Activated CD8-positive, alpha-beta T cell treated with anti-CD3 and anti-CD28 coated beads, Interleukin-2, amount 10 ng/mL, durations not matched to agents 7 days and 5 days (primary cell): Measurements from ENCODE around the gene PPP2R5E. TPM values are rescaled to one million over a fixed set of nuclear protein-coding genes. Genes with fewer than 3 reads are reported as not detected.
A peak's percentile ranks its signal among the peaks of the same experiment; 100 is the strongest.

Experiments used
- ATAC-seq: fragments of 150-1000 bp; cut with Tn5 transposase; one replicate; pipeline ENCODE4 v1.10.0; 2021; ENCODE audit warnings: moderate library complexity
- CTCF ChIA-PET: fragments of 350-600 bp; sonication (Branson Sonifier 250); formaldehyde crosslinking; loops from one replicate; lab custom pipeline; 2021; ENCODE audit warnings: antibody characterized with exemption; lab: Charles Lee
- POLR2A ChIA-PET: fragments of 350-600 bp; sonication (Branson Sonifier 250); formaldehyde crosslinking; loops from one replicate; lab custom pipeline; 2021; ENCODE audit warnings: antibody characterized with exemption; lab: Charles Lee
- DNase-seq: peaks from one replicate; pipeline ENCODE4 v3.0.0-alpha.2; 2020
- H3K27ac Mint-ChIP-seq: one replicate; pipeline ENCODE4 v1.8.0; 2021; ENCODE audit warnings: mild to moderate bottlenecking, mixed read lengths
- H3K27me3 Mint-ChIP-seq: one replicate; pipeline ENCODE4 v1.8.0; 2021; ENCODE audit warnings: low read depth, mixed read lengths
- H3K36me3 Mint-ChIP-seq: one replicate; pipeline ENCODE4 v1.8.0; 2021; ENCODE audit warnings: low read depth, mixed read lengths
- H3K4me1 Mint-ChIP-seq: one replicate; pipeline ENCODE4 v1.8.0; 2021; ENCODE audit warnings: low read depth, mixed read lengths
- H3K4me3 Mint-ChIP-seq: one replicate; pipeline ENCODE4 v1.8.0; 2021; ENCODE audit warnings: mild to moderate bottlenecking, mixed read lengths
- H3K9me3 Mint-ChIP-seq: one replicate; pipeline ENCODE4 v1.8.0; 2022; ENCODE audit warnings: mixed read lengths; ENCODE audit not compliant: insufficient read depth
- total RNA-seq, 2 experiments: library from RNA; stranded (reverse); gene quantifications; one replicate each; pipeline ENCODE4 v1.2.3, GENCODE V29; 2021

PPP2R5E gene
- total RNA-seq, 2 experiments from 2014 or later = 49.7 to 50.4 TPM

DNA sequence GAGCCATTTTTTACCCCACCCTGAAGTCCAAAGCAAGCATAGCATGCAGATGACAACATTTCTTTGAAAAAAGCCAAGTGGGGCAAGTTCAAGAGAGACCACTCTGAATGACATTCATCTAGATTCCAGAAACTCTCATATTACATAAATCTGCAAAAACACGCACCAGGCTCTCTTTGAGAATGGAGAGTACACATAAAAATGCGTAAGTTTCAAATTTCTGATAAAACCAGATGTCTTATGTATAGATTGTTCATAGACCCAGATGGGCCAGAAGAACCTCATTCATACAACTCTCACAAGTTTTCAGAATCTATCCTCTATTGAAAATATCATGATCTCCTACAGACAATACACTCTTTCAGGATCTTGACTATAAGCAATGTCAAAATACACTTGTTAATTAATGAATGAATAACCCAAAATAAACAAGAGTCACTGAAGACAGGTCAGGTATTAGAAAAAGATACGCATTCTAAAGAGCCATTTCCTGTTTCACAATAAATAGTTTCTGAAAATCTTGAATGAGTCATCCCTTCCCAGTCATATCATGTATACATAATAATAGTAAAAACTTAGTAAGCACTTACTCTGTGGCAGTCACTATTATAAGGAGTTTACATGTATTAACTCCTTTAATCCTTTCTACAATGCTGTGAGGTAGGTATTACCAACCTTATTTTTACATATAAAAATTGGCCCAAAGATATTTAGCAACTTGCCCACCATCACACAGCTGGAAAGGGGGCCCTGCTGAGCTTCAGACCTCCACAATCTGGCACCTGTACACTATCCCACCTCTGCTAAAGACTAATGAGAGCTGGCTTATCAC is 72.0 kb downstream of the PPP2R5E start:
- peaks cover 39% of the 10 kb centered on the region for H3K4me1 Mint-ChIP-seq
- DNase-seq (no peak), ATAC-seq (peak; percentile 74)
- H3K36me3 Mint-ChIP-seq = peaks cover 1% of the 10 kb centered on the region
- H3K9me3 Mint-ChIP-seq = no peaks in the 10 kb centered on the region
- POLR2A ChIA-PET = interaction anchor here (0.9 kb wide), 1 partner anchor 38 kb away, joined by 3 read pairs; no protein-coding TSS in a partner anchor
- peak overlapping the region; percentile 61 for H3K27ac Mint-ChIP-seq
- CTCF ChIA-PET = no interaction called here
- no peak overlapping the region for H3K4me3 Mint-ChIP-seq
- H3K27me3 Mint-ChIP-seq = no peaks in the 10 kb centered on the region

- H3K9me3 Mint-ChIP-seq = no peaks in the 10 kb centered on the region
- ChIA-PET POLR2A (no interaction called here), CTCF (interaction anchor here (1.0 kb wide), 1 partner anchor 79 kb away, joined by 3 read pairs; no protein-coding TSS in a partner anchor)
- peak; percentile 24 for ATAC-seq
- peaks cover 1% of the 10 kb centered on the region for H3K36me3 Mint-ChIP-seq
- H3K27ac Mint-ChIP-seq = no peak overlapping the region
- no peak overlapping the region for H3K4me3 Mint-ChIP-seq
- DNase-seq = no peak
- peaks cover 29% of the 10 kb centered on the region for H3K4me1 Mint-ChIP-seq
- no peaks in the 10 kb centered on the region for H3K27me3 Mint-ChIP-seq
Observed at GRCh38 chr14:63468294-63468693, 74.9 kb downstream of the PPP2R5E start.

DNA sequence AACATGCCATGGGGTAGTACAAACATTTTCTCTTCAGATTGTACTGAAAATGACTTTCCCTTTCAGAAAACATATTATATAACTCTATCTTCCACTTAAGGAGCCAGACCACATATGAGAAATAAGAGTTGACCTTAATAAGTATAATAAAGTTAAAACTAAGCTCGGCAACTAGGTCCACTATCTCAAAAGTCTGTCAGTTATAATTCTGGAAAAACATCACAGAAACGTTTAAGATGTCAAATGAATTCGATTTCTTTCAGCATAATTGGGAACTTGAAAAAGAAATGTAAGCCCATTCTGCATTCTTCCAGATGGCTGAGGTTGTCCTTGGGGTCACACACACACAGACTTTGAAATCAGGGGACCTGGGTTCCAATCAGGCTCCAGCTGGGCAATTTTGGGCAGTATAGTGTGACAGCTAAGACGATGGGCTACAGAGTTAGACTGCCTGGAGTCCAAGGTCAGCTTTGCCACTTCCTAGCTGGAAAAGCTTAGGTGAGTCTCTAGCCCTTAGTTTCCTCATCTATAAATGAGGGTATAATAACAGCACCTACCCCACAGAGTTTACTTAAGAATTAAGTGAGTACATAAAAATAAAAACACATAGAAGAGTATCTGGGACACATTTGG is 75.6 kb downstream of the PPP2R5E start:
- no peaks in the 10 kb centered on the region for H3K27me3 Mint-ChIP-seq
- POLR2A ChIA-PET = no interaction called here
- ATAC-seq (no peak), DNase-seq (no peak)
- H3K9me3 Mint-ChIP-seq = no peaks in the 10 kb centered on the region
- H3K27ac Mint-ChIP-seq = no peak overlapping the region
- peaks cover 1% of the 10 kb centered on the region for H3K36me3 Mint-ChIP-seq
- H3K4me1 Mint-ChIP-seq = peaks cover 29% of the 10 kb centered on the region
- CTCF ChIA-PET = interaction anchor here (1.0 kb wide), 1 partner anchor 79 kb away, joined by 3 read pairs; no protein-coding TSS in a partner anchor
- H3K4me3 Mint-ChIP-seq = no peak overlapping the region

- ChIA-PET POLR2A (no interaction called here), CTCF (interaction anchor here (1.1 kb wide), 1 partner anchor 46 kb away, joined by 4 read pairs; no protein-coding TSS in a partner anchor)
- no peak overlapping the region for H3K27ac Mint-ChIP-seq
- ATAC-seq (no peak), DNase-seq (no peak)
- no peaks in the 10 kb centered on the region for H3K27me3 Mint-ChIP-seq
- H3K9me3 Mint-ChIP-seq = no peaks in the 10 kb centered on the region
- no peaks in the 10 kb centered on the region for H3K36me3 Mint-ChIP-seq
- H3K4me3 Mint-ChIP-seq = no peak overlapping the region
- peaks cover 17% of the 10 kb centered on the region for H3K4me1 Mint-ChIP-seq
Observed at GRCh38 chr14:63465347-63465746, 77.8 kb downstream of the PPP2R5E start.

DNA sequence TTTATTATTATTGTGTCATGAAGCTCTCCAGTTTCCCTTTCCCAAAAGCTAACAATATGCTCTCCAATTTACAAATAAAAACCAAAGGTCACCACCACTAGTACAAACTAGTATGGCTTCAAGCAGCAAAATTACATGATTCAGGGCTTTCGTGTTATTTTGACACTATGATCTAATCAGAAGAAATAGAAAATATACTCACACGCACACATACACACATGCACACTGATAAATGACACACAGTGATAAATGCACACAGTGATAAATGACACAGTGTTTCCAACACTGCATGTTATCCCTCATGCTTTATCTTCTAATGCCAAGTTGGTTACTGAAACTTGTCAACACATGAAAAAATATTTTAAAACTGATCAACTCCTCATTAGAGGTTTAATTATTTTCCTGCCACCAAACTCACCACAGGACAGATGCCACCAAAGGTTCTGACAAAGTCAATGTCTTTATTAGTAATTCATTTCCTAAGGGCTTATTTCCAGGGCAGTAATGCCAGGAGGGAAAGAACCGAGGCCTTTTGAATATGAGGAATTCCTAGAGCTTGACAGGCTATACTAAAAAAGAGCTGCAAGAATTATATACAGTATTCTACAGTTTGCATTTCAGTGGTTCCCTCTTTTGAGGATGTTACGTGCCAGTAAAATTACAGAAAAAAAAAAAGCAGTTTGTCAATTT is 82.4 kb downstream of the PPP2R5E start:
- CTCF ChIA-PET = no interaction called here

GRCh38 chr14:63459738-63460137 is 83.4 kb downstream of the PPP2R5E start:
- H3K27ac Mint-ChIP-seq = no peak overlapping the region
- no peaks in the 10 kb centered on the region for H3K9me3 Mint-ChIP-seq
- H3K4me3 Mint-ChIP-seq = no peak overlapping the region
- peaks cover 5% of the 10 kb centered on the region for H3K4me1 Mint-ChIP-seq
- POLR2A ChIA-PET = no interaction called here
- no peak for DNase-seq
- H3K36me3 Mint-ChIP-seq = no peaks in the 10 kb centered on the region
- ATAC-seq = no peak
- no peaks in the 10 kb centered on the region for H3K27me3 Mint-ChIP-seq
- CTCF ChIA-PET = no interaction called here

More for the DNA sequence above, 82.4 kb downstream of the PPP2R5E start:
- Mint-ChIP-seq H3K9me3 (no peaks in the 10 kb centered on the region), H3K4me3 (no peak overlapping the region), H3K36me3 (no peaks in the 10 kb centered on the region), H3K4me1 (no peaks in the 10 kb centered on the region), H3K27ac (no peak overlapping the region), H3K27me3 (no peaks in the 10 kb centered on the region)
- POLR2A ChIA-PET = no interaction called here
- no peak for ATAC-seq
- DNase-seq = no peak

DNA sequence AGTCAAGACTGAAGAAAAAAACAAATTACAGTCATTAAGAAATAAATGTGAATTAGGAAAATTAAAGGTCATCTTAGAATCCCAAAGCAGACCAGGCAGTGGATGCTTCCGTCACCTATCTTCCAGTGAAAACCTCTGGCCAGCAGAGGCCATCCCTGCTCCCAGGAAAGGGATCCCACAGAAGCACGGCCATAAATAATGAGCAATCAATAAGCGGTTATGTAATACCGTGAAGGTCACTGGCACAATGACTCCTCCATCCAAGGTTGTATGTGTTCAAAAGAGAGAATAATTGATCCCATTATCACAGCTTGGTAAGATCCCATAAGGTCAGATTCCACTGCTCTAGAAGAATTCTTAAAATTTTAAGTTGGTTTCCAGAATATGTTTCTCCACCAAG is 85.7 kb downstream of the PPP2R5E start:
- Mint-ChIP-seq H3K4me1 (peaks cover 5% of the 10 kb centered on the region), H3K27me3 (no peaks in the 10 kb centered on the region), H3K36me3 (peaks cover 11% of the 10 kb centered on the region), H3K27ac (no peak overlapping the region), H3K9me3 (no peaks in the 10 kb centered on the region), H3K4me3 (no peak overlapping the region)
- CTCF ChIA-PET = interaction anchor here (0.6 kb wide), 1 partner anchor 21 kb away, joined by 3 read pairs; no protein-coding TSS in a partner anchor
- POLR2A ChIA-PET = no interaction called here
- no peak for DNase-seq
- ATAC-seq = no peak

GRCh38 chr14:63454863-63455622 is 88.1 kb downstream of the PPP2R5E start:
- Mint-ChIP-seq H3K27ac (no peak overlapping the region), H3K9me3 (no peaks in the 10 kb centered on the region), H3K4me1 (peaks cover 5% of the 10 kb centered on the region), H3K4me3 (no peak overlapping the region), H3K27me3 (no peaks in the 10 kb centered on the region), H3K36me3 (peaks cover 23% of the 10 kb centered on the region)
- POLR2A ChIA-PET = no interaction called here
- CTCF ChIA-PET = no interaction called here
- no peak for ATAC-seq
- DNase-seq = no peak

DNA sequence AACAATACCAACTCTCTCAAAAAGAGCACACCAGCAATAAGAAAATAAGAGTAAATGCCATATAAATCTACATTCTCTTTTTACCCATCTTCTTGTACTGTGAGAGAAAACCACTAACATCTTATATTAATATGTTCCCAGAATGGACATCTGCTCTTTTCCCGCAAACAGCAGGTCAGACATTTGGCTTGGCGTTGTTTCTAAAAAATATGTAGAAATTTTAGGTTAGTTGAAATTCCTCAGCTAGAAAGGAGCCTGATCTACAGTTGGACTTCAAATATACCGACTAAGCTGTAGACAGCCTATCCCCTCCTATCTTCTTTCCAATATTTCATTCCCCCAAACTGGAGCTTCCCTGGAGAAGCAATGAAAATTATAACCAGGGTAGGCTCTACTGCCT is 88.7 kb downstream of the PPP2R5E start:
- POLR2A ChIA-PET = no interaction called here
- Mint-ChIP-seq H3K9me3 (no peaks in the 10 kb centered on the region), H3K4me1 (peaks cover 5% of the 10 kb centered on the region), H3K27ac (no peak overlapping the region), H3K36me3 (peaks cover 25% of the 10 kb centered on the region), H3K27me3 (no peaks in the 10 kb centered on the region), H3K4me3 (no peak overlapping the region)
- CTCF ChIA-PET = no interaction called here
- ATAC-seq (no peak), DNase-seq (no peak)

DNA sequence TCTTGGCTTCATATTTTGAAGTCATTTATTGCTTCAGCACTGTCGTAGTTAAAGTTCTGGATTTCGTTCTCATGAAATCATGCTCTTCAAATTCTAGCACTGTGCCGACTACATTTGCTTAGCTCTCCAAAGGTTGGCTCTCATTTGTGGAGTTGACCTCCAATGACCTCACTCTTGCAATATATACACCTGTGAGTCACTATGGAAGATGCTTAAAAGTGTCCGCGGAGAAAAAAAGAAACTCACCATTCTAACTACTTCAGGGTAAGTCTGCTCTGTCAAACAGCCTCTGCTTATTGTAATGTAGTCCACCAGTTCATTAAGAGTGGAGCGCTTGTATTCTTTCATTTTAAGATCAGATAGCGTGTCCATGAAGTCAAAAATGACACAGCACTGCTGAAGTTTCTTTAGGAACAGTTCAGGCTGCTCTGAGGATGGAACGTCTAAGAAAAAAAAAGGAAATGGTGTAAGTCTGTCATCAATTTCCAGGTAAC is 89.7 kb downstream of the PPP2R5E start:
- H3K4me3 Mint-ChIP-seq = no peak overlapping the region
- H3K27me3 Mint-ChIP-seq = no peaks in the 10 kb centered on the region
- H3K9me3 Mint-ChIP-seq = no peaks in the 10 kb centered on the region
- peaks cover 32% of the 10 kb centered on the region for H3K36me3 Mint-ChIP-seq
- H3K4me1 Mint-ChIP-seq = peaks cover 5% of the 10 kb centered on the region
- DNase-seq = no peak
- no peak for ATAC-seq
- ChIA-PET CTCF (no interaction called here), POLR2A (interaction anchor here (0.6 kb wide), 1 partner anchor 14 kb away, joined by 3 read pairs; no protein-coding TSS in a partner anchor)
- H3K27ac Mint-ChIP-seq = no peak overlapping the region

DNA sequence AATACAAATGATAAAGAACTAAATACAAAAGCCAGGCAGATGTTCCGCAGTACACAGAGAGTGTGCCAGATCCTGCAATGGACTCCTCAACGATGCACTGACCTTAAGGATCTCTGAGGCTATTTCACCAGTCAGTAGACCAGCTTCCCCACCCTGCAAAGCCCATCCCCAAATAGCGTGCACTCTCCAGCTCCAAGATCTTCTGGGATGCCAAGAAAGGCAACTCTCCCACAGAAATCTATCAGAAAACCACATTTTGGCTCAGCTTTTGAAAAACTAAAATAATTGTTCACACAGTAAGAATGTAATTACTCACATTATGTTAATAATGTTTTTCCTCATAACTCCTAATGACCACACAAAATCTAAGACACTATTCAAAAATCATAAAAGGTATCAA is 90.4 kb downstream of the PPP2R5E start:
- H3K27me3 Mint-ChIP-seq = no peaks in the 10 kb centered on the region
- peaks cover 5% of the 10 kb centered on the region for H3K4me1 Mint-ChIP-seq
- no peak for DNase-seq
- H3K36me3 Mint-ChIP-seq = peaks cover 32% of the 10 kb centered on the region
- ChIA-PET POLR2A (no interaction called here), CTCF (interaction anchor here (0.6 kb wide), 1 partner anchor 12 kb away, joined by 5 read pairs; no protein-coding TSS in a partner anchor)
- no peak overlapping the region for H3K4me3 Mint-ChIP-seq
- no peaks in the 10 kb centered on the region for H3K9me3 Mint-ChIP-seq
- H3K27ac Mint-ChIP-seq = no peak overlapping the region
- no peak for ATAC-seq
